ENCODE measurements around the gene TSPY1.
"Not testable (repeated sequence)": the region's sequence is repeated elsewhere in the genome, so short reads cannot be mapped to it uniquely, and the experiment has no call there.

The TSPY1 gene

DNA sequence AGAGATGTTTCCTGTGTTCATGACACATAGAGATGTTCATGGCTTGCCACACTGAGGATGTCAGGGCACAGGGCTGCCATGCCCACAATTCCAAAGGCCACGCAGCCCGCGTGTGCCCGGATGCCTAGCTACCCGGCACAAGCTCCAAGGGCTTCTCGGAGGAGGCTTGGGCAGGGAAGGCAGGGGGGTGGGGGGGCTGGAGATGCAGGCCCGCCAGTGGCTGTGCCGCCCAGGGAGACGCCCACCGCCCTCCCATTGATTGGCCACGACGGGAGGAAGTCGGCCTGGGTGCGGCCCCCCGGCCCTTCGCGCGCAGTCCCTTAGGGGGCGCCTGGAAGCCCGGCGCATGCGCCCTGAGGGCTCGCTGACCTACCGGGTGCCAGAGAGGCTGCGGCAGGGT, at the start of gene TSPY1:
TSS of gene TSPY1 (plus strand) at position 301 of the 400 bp plus-strand sequence. CDS start at position 347, 46 bp downstream.
- DNase-seq: not testable (repeated sequence)

DNA sequence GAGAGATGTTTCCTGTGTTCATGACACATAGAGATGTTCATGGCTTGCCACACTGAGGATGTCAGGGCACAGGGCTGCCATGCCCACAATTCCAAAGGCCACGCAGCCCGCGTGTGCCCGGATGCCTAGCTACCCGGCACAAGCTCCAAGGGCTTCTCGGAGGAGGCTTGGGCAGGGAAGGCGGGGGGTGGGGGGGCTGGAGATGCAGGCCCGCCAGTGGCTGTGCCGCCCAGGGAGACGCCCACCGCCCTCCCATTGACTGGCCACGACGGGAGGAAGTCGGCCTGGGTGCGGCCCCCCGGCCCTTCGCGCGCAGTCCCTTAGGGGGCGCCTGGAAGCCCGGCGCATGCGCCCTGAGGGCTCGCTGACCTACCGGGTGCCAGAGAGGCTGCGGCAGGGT, 20.2 kb downstream of the TSPY1 start, which contains the start of gene TSPY9:
TSS of gene TSPY9 (plus strand) at position 301 of the 400 bp plus-strand sequence. CDS start at position 347, 46 bp downstream.
- not testable (repeated sequence) for DNase-seq

GRCh38 chrY:9504396-9504795, 37.6 kb downstream of the TSPY1 start:
- DNase-seq: not testable (repeated sequence)

DNA sequence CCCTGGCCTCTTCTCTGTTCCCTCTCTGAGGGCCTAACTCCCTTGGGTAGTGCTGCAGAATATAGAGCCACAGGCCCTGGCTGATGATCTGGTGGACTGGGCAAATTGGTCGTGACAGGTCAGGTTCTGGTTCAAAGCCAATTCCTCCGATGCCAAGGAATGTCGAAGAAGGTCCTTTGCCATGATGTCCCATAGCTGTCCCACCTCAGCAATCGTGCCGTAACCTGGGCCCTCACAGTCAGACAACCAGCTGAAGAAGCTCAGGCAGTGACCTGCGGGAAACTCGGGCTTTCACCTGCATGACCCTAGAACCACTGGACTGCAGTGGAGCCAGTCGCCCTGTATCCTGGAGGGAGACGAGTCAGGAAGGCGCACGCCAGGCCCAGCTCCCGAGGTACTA, 49.5 kb downstream of the TSPY1 start:
- DNase-seq: not testable (repeated sequence)
